ENCODE measurements around the gene LRP1-AS. TPM values are rescaled to one million over a fixed set of nuclear protein-coding genes. Genes with fewer than 3 reads are reported as not detected.

The LRP1-AS gene
- total RNA-seq, 4 donors from 2014 or later, result not detected

DNA sequence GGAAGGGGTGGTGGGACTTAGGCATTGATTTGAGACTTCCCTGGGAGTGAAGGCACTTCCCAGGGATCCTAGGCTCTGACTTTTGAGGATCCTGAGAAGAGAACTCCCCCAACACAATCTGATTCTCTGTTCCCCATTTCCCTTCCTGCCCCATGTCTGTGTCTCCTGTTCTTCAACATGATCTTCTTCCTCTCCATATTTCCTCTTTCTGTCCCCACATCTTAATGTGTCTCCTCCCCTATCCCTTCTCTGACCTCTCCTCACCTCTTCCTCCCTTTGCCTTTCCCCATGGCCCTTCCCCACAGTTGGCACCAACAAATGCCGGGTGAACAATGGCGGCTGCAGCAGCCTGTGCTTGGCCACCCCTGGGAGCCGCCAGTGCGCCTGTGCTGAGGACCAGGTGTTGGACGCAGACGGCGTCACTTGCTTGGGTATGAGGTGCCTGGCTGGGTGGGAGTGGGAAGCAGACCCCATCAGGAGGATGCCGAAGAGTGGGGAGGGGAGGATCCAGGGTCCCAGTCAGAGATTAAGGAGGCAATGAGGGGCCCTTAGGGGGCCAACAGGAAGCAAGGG lies 15.2 kb upstream of the LRP1-AS start:
- no peak for DNase-seq (ENCODE audit: low spot score in 2 of 2)
- no peak for TF ChIP-seq POLR2A (IDR thresholded peaks at IDR 0.05)
- TF ChIP-seq, protein P1, sequence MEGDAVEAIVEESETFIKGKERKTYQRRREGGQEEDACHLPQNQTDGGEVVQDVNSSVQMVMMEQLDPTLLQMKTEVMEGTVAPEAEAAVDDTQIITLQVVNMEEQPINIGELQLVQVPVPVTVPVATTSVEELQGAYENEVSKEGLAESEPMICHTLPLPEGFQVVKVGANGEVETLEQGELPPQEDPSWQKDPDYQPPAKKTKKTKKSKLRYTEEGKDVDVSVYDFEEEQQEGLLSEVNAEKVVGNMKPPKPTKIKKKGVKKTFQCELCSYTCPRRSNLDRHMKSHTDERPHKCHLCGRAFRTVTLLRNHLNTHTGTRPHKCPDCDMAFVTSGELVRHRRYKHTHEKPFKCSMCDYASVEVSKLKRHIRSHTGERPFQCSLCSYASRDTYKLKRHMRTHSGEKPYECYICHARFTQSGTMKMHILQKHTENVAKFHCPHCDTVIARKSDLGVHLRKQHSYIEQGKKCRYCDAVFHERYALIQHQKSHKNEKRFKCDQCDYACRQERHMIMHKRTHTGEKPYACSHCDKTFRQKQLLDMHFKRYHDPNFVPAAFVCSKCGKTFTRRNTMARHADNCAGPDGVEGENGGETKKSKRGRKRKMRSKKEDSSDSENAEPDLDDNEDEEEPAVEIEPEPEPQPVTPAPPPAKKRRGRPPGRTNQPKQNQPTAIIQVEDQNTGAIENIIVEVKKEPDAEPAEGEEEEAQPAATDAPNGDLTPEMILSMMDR (IDR thresholded peaks at IDR 0.05), result no peak
- no peak overlapping the region for H3K4me3 ChIP-seq (ENCODE audit: low read depth, poor library complexity, severe bottlenecking)
- intact Hi-C loops (cut with DNase I; ENCODE audit: low total_unique reads), result no loop called here
- WGBS, 2 donors, result 83 to 96% methylated on average over 8 of the region's 8 CpGs

GRCh38 chr12:57161491-57161890 lies 14.1 kb upstream of the LRP1-AS start:
- TF ChIP-seq POLR2A (IDR thresholded peaks at IDR 0.05), result no peak
- TF ChIP-seq, protein P1 (IDR thresholded peaks at IDR 0.05), result no peak
- 84 to 86% methylated on average over 7 of the region's 7 CpGs for WGBS, 2 donors
- DNase-seq (ENCODE audit: low spot score in 2 of 2), result no peak
- H3K4me3 ChIP-seq (ENCODE audit: low read depth, poor library complexity, severe bottlenecking), result no peak overlapping the region
- intact Hi-C loops (cut with DNase I; ENCODE audit: low total_unique reads), result no loop called here

DNA sequence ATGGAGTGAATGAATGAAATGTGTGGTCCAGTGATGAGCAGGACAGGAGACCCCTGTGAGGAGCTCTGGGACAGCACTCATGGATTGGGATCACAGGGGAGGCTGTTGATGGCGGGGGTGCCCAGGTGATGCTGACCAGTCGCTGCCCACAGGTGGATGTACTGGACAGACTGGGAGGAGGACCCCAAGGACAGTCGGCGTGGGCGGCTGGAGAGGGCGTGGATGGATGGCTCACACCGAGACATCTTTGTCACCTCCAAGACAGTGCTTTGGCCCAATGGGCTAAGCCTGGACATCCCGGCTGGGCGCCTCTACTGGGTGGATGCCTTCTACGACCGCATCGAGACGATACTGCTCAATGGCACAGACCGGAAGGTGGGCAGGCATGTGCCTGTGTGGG lies 13.3 kb upstream of the LRP1-AS start:
- no peak overlapping the region for H3K4me3 ChIP-seq (ENCODE audit: low read depth, poor library complexity, severe bottlenecking)
- WGBS, 2 donors, result 91 to 95% methylated on average over 14 of the region's 14 CpGs
- intact Hi-C loops (cut with DNase I; ENCODE audit: low total_unique reads), result no loop called here
- TF ChIP-seq, protein P1 (IDR thresholded peaks at IDR 0.05), result no peak
- TF ChIP-seq POLR2A (IDR thresholded peaks at IDR 0.05), result no peak
- no peak for DNase-seq (ENCODE audit: low spot score in 2 of 2)

GRCh38 chr12:57160040-57160439 lies 12.6 kb upstream of the LRP1-AS start:
- intact Hi-C loops (cut with DNase I; ENCODE audit: low total_unique reads), result no loop called here
- no peak overlapping the region for H3K4me3 ChIP-seq (ENCODE audit: low read depth, poor library complexity, severe bottlenecking)
- DNase-seq (ENCODE audit: low spot score in 2 of 2), result no peak
- 85 to 92% methylated on average over 4 of the region's 4 CpGs for WGBS, 2 donors
- TF ChIP-seq POLR2A (IDR thresholded peaks at IDR 0.05), result no peak
- TF ChIP-seq, protein P1 (IDR thresholded peaks at IDR 0.05), result no peak

DNA sequence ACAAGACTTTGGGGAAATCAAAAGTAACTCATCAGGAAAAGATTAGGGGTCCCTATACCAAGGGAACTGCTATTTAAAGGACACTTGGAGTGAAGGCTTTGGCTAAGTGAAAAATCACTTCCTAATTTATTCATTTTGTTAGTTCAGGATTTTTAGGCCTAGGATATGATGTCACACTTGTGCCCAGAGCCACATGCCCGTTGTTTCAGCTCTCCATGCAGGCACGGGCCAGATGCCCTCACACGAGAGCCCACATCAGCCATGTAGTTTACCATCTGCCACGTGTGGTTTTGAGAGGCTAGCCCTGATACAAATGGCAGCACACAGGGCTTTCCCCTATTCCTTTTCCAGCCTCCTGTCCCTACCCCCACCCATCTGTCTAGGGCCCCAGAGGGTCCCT lies 11.9 kb upstream of the LRP1-AS start:
- 65 to 66% methylated on average over 4 of the region's 4 CpGs for WGBS, 2 donors
- DNase-seq (ENCODE audit: low spot score in 2 of 2), result no peak
- intact Hi-C loops (cut with DNase I; ENCODE audit: low total_unique reads), result no loop called here
- TF ChIP-seq, protein P1 (IDR thresholded peaks at IDR 0.05), result no peak
- TF ChIP-seq POLR2A (IDR thresholded peaks at IDR 0.05), result no peak
- no peak overlapping the region for H3K4me3 ChIP-seq (ENCODE audit: low read depth, poor library complexity, severe bottlenecking)

GRCh38 chr12:57158665-57159064 lies 11.2 kb upstream of the LRP1-AS start:
- no peak for TF ChIP-seq POLR2A (IDR thresholded peaks at IDR 0.05)
- TF ChIP-seq, protein P1 (IDR thresholded peaks at IDR 0.05), result no peak
- intact Hi-C loops (cut with DNase I; ENCODE audit: low total_unique reads), result no loop called here
- WGBS, 2 donors, result 43 to 67% methylated on average over 4 of the region's 4 CpGs
- no peak overlapping the region for H3K4me3 ChIP-seq (ENCODE audit: low read depth, poor library complexity, severe bottlenecking)
- DNase-seq (ENCODE audit: low spot score in 2 of 2), result no peak

All from lower leg skin (tissue), 4 donors.